ENCODE data around the gene SHISAL2B.

DNA sequence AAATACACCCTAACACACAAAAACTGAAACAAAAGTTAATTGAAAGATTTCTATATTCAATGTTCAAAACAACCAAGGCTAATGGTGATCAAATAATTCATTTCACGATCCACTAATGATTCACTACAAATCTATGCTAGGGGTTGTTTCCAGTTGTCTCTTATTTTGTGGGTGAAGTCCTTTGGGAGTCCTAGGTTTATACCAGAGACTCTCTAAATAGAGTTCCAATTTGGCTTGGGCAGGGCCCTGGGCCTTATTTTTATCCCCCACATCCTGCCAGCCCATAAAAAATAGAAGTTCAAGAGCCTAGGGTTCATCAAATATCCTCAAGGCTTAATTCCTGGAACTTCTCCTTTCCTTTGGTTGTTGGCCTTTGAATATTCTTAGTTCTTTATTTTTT is 52.1 kb downstream of the SHISAL2B start:
- TF ChIP-seq SPI1 (IDR thresholded peaks at IDR 0.05; ENCODE audit: low read depth, low read length) (no peak), POLR2AphosphoS5 (IDR thresholded peaks at IDR 0.05; ENCODE audit: low read depth, low read length) (no peak), POLR2A (IDR thresholded peaks at IDR 0.05; ENCODE audit: low read depth, low read length) (no peak), POU2F2 (IDR thresholded peaks at IDR 0.05; ENCODE audit: low read depth, low read length) (no peak), TAF1 (IDR thresholded peaks at IDR 0.05; ENCODE audit: low read depth, low read length) (no peak)
